ENCODE data around the gene COPB2.

GRCh38 chr3:139328356-139328755 is 61.1 kb downstream of the COPB2 start:
- TF ChIP-seq CTCF (IDR thresholded peaks at IDR 0.05) (no peak), POLR2A (IDR thresholded peaks at IDR 0.05) (no peak)
